ENCODE measurements around the gene DPP10.

GRCh38 chr2:115774361-115774760 is 1331.9 kb downstream of the DPP10 start:
- TF ChIP-seq, protein P1, sequence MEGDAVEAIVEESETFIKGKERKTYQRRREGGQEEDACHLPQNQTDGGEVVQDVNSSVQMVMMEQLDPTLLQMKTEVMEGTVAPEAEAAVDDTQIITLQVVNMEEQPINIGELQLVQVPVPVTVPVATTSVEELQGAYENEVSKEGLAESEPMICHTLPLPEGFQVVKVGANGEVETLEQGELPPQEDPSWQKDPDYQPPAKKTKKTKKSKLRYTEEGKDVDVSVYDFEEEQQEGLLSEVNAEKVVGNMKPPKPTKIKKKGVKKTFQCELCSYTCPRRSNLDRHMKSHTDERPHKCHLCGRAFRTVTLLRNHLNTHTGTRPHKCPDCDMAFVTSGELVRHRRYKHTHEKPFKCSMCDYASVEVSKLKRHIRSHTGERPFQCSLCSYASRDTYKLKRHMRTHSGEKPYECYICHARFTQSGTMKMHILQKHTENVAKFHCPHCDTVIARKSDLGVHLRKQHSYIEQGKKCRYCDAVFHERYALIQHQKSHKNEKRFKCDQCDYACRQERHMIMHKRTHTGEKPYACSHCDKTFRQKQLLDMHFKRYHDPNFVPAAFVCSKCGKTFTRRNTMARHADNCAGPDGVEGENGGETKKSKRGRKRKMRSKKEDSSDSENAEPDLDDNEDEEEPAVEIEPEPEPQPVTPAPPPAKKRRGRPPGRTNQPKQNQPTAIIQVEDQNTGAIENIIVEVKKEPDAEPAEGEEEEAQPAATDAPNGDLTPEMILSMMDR (IDR thresholded peaks at IDR 0.05; ENCODE audit: insufficient read depth, low read depth, low read length) = no peak
- TF ChIP-seq EZH2 (IDR thresholded peaks at IDR 0.05; ENCODE audit: insufficient read depth, low read length) = no peak
